ENCODE results near the gene FOXD2.

FOXD2 gene

DNA sequence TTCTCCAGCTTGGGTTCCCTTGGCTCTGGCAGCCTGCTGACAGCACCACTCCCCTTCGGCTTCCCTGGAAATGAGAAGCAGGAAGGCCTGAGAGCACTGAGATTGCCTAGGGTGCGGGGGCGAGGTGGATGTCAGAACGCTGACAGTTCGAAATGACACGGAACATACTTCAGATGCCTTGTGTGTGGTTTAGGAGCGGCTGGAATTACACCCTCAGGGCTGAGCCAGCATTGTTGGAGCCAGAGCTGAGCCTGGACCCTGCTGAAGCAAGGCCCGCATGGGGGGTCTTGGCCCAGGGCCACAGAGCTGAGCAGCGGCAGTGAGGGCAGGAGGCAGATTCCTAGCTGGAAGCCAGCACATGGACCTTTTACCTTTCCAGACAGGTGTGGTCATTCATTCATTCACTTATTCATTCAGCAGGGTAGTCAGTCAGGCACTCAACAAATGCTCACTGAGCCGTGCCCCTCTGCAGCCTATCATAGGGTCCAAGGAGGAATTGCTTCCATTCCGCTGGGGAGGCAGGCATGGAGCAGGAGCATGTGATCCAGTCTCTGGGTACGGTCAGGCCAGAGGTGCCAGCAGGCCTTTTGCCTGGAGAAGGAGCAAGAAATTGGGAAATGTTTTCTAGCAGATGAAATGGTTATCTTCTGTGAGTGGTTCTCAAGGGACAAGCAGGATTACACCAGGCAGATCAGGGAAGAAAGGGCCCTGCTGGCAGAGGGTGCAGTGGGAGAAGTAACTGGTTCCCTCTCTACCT, 28.4 kb upstream of the FOXD2 start:
- Histone ChIP-seq H3K27me3 (ENCODE audit: insufficient read depth, low read length, poor library complexity, severe bottlenecking) (no peaks in the 10 kb centered on the region), H3K36me3 (ENCODE audit: insufficient read depth, low read length) (no peaks in the 10 kb centered on the region), H2AFZ (ENCODE audit: low read length) (no peak overlapping the region)

DNA sequence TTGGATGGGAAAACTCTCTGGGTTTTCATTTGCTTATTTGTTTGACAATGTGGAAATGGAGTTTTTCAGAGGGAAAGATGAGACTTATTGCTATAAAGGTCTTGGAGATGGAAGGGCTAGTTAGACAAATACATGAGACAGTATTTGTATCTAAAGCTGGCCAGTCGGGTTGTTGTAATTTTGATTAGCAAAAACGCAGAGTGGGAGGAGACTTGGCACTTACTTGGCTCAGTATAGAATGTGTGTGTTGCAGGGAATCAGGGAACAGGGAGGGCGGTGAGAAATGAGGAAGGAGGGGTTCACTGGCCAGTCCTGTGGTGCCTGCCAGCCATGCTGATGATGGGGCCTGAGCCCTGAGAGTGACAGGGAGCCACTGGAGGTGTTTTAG, 27.8 kb upstream of the FOXD2 start:
- Histone ChIP-seq H3F3A (ENCODE audit: low read depth) (no peaks in the 10 kb centered on the region), H3K36me3 (ENCODE audit: insufficient read depth, low read length) (no peaks in the 10 kb centered on the region), H4K20me1 (ENCODE audit: insufficient read depth, low read length, poor library complexity, severe bottlenecking) (no peaks in the 10 kb centered on the region), H3K9me3 (ENCODE audit: insufficient read depth, low read depth, low read length) (no peaks in the 10 kb centered on the region), H3K9me2 (replicated peaks; ENCODE audit: low read depth, low read length) (no peaks in the 10 kb centered on the region), H3K4me3 (ENCODE audit: low read length, poor library complexity, severe bottlenecking) (no peak overlapping the region), H3K4me1 (ENCODE audit: insufficient read depth, low read length, poor library complexity, severe bottlenecking) (no peaks in the 10 kb centered on the region), H2AFZ (ENCODE audit: low read length) (no peak overlapping the region), H3K27me3 (ENCODE audit: insufficient read depth, low read length, poor library complexity, severe bottlenecking) (no peaks in the 10 kb centered on the region), H3K4me2 (ENCODE audit: low read depth, low read length, poor library complexity, severe bottlenecking) (no peak overlapping the region), H3K79me2 (ENCODE audit: insufficient read depth, low read length) (no peaks in the 10 kb centered on the region), H3K9ac (ENCODE audit: low read depth, low read length, poor library complexity, severe bottlenecking) (no peak overlapping the region)
- no peak for TF ChIP-seq EZH2phosphoT487 (IDR thresholded peaks at IDR 0.05; ENCODE audit: borderline replicate concordance)
- TF ChIP-seq, protein P1, sequence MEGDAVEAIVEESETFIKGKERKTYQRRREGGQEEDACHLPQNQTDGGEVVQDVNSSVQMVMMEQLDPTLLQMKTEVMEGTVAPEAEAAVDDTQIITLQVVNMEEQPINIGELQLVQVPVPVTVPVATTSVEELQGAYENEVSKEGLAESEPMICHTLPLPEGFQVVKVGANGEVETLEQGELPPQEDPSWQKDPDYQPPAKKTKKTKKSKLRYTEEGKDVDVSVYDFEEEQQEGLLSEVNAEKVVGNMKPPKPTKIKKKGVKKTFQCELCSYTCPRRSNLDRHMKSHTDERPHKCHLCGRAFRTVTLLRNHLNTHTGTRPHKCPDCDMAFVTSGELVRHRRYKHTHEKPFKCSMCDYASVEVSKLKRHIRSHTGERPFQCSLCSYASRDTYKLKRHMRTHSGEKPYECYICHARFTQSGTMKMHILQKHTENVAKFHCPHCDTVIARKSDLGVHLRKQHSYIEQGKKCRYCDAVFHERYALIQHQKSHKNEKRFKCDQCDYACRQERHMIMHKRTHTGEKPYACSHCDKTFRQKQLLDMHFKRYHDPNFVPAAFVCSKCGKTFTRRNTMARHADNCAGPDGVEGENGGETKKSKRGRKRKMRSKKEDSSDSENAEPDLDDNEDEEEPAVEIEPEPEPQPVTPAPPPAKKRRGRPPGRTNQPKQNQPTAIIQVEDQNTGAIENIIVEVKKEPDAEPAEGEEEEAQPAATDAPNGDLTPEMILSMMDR (conservative IDR thresholded peaks at IDR 0.05; ENCODE audit: low read length): no peak

More for the DNA sequence above, 28.4 kb upstream of the FOXD2 start:
- Histone ChIP-seq H3K9me3 (ENCODE audit: insufficient read depth, low read depth, low read length) (no peaks in the 10 kb centered on the region), H3F3A (ENCODE audit: low read depth) (no peaks in the 10 kb centered on the region), H3K9ac (ENCODE audit: low read depth, low read length, poor library complexity, severe bottlenecking) (no peak overlapping the region), H3K4me2 (ENCODE audit: low read depth, low read length, poor library complexity, severe bottlenecking) (no peak overlapping the region), H3K4me3 (ENCODE audit: low read length, poor library complexity, severe bottlenecking) (no peak overlapping the region), H3K9me2 (replicated peaks; ENCODE audit: low read depth, low read length) (no peaks in the 10 kb centered on the region), H3K79me2 (ENCODE audit: insufficient read depth, low read length) (no peaks in the 10 kb centered on the region), H4K20me1 (ENCODE audit: insufficient read depth, low read length, poor library complexity, severe bottlenecking) (no peaks in the 10 kb centered on the region), H3K4me1 (ENCODE audit: insufficient read depth, low read length, poor library complexity, severe bottlenecking) (no peaks in the 10 kb centered on the region)
- TF ChIP-seq, protein P1 (conservative IDR thresholded peaks at IDR 0.05; ENCODE audit: low read length): no peak

DNA sequence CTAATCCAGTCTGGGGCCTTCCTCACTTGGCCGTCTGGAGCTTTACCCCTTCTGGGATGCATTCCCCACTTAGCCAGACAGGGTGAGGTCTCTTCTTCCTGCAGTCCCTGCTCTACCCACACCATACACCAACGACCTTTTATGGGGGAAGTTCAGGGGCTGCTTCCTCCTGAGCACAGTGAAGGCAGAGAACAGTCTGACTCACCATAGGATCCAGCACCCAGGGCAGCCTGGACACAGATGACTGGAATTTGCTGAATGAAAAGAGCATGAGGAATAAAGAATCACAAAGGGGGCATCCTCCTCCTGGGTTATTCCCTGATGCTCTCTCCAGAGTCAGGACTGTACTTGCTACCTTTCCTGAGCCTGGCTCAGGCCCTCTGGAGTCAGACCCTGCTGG, 26.4 kb upstream of the FOXD2 start:
- Histone ChIP-seq H3K4me2 (ENCODE audit: low read depth, low read length, poor library complexity, severe bottlenecking) (no peak overlapping the region), H3K79me2 (ENCODE audit: insufficient read depth, low read length) (no peaks in the 10 kb centered on the region)
- no peak for TF ChIP-seq EZH2phosphoT487 (IDR thresholded peaks at IDR 0.05; ENCODE audit: borderline replicate concordance)
- TF ChIP-seq, protein P1 (conservative IDR thresholded peaks at IDR 0.05; ENCODE audit: low read length): no peak

More for the DNA sequence above, 26.4 kb upstream of the FOXD2 start:
- no peaks in the 10 kb centered on the region for H3K9me2 ChIP-seq (replicated peaks; ENCODE audit: low read depth, low read length)
- H3K27me3 ChIP-seq (ENCODE audit: insufficient read depth, low read length, poor library complexity, severe bottlenecking): no peaks in the 10 kb centered on the region
- H2AFZ ChIP-seq (ENCODE audit: low read length): no peak overlapping the region; the same call in 1 of the 2 replicates
- H4K20me1 ChIP-seq (ENCODE audit: insufficient read depth, low read length, poor library complexity, severe bottlenecking): no peaks in the 10 kb centered on the region
- H3K4me1 ChIP-seq (ENCODE audit: insufficient read depth, low read length, poor library complexity, severe bottlenecking): no peaks in the 10 kb centered on the region
- no peak overlapping the region for H3K9ac ChIP-seq (ENCODE audit: low read depth, low read length, poor library complexity, severe bottlenecking)
- no peaks in the 10 kb centered on the region for H3F3A ChIP-seq (ENCODE audit: low read depth)
- no peaks in the 10 kb centered on the region for H3K36me3 ChIP-seq (ENCODE audit: insufficient read depth, low read length)
- H3K9me3 ChIP-seq (ENCODE audit: insufficient read depth, low read depth, low read length): no peaks in the 10 kb centered on the region
- no peak overlapping the region for H3K4me3 ChIP-seq (ENCODE audit: low read length, poor library complexity, severe bottlenecking)
